Choroid plexus epithelial cell (primary cell): Measurements from ENCODE around the gene MDM1.

ENCODE experiments used
- DNase-seq: peaks from one replicate; pipeline ENCODE4 v3.0.0-alpha.2; 2010; ENCODE audit warnings: low read depth
- H3K4me3 ChIP-seq: 2 replicates; pipeline ENCODE4 v1.5.1; 2011; ENCODE audit warnings: low read depth, mild to moderate bottlenecking, control low read depth, low read length, moderate library complexity
- TF ChIP-seq, protein P1 (sequence below): conservative IDR thresholded peaks from 2 replicates; pipeline ENCODE4 v1.5.1; 2011; ENCODE audit warnings: low read depth, mild to moderate bottlenecking, control low read depth, inconsistent platforms, low read length, moderate library complexity

Gene MDM1

GRCh38 chr12:68264158-68264855 is 67.9 kb downstream of the MDM1 start:
- TF ChIP-seq, protein P1, sequence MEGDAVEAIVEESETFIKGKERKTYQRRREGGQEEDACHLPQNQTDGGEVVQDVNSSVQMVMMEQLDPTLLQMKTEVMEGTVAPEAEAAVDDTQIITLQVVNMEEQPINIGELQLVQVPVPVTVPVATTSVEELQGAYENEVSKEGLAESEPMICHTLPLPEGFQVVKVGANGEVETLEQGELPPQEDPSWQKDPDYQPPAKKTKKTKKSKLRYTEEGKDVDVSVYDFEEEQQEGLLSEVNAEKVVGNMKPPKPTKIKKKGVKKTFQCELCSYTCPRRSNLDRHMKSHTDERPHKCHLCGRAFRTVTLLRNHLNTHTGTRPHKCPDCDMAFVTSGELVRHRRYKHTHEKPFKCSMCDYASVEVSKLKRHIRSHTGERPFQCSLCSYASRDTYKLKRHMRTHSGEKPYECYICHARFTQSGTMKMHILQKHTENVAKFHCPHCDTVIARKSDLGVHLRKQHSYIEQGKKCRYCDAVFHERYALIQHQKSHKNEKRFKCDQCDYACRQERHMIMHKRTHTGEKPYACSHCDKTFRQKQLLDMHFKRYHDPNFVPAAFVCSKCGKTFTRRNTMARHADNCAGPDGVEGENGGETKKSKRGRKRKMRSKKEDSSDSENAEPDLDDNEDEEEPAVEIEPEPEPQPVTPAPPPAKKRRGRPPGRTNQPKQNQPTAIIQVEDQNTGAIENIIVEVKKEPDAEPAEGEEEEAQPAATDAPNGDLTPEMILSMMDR, result no peak
- no peak overlapping the region for H3K4me3 ChIP-seq
- DNase-seq, result peak; percentile 78

DNA sequence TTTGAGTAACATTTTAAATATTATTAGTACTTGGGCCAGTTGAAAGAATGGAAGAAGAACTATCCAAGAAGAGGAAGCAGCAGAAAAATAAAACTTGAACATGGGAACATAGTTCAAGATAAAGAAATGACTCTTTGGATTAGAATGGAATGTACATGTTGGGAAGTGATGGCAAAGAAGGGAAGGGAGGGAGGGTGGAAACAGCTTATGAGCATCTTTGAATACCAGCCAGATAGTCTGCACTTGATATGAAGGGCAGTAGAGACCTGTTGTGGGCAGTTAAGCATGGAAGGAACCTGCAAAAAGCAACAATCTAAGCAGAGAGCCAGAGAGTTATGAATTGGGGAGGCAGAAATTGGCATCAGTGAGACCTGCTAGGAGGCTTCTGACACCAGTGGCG is 68.8 kb downstream of the MDM1 start:
- DNase-seq, result peak; percentile 74
- TF ChIP-seq, protein P1, result no peak
- H3K4me3 ChIP-seq, result no peak overlapping the region

DNA sequence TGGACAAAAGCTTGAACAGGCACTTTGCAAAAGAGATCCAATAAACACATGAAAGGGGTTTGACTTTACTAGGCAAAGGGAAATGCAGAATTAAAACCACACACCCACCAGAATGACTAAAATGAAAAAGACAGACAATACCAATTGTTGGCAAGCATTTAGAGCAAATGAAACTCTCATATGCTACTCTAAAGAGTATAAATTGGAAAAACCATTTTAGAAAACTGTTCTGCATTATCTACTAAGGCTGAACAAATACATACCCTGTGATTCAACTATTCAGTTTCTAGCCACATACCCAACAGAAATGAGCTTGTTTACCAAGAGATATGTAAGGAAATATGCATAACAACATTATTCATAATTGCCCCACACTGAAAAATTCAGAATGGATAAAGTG is 70.3 kb downstream of the MDM1 start:
- DNase-seq, result no peak
- no peak overlapping the region for H3K4me3 ChIP-seq
- TF ChIP-seq, protein P1, result no peak

DNA sequence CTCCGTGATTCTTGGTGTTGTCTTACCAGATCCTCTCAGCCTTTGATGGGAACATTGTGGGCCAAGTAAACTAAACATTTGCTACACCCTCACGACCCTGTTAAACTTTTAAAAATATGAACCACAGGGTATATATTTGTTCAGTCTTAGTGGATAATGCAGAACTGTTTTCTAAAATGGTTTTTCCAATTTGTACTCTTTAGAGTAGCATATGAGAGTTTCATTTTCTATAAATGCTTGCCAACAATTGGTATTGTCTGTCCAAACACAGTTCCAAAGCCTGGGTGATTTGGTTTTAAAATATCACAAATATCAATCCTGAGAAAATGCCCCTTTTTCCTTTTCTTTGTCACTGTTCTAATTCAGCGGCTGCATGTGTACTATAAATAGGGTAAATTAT is 72.0 kb downstream of the MDM1 start:
- no peak for DNase-seq
- H3K4me3 ChIP-seq, result no peak overlapping the region
- TF ChIP-seq, protein P1, result no peak

GRCh38 chr12:68259318-68259940 is 72.7 kb downstream of the MDM1 start:
- H3K4me3 ChIP-seq, result no peak overlapping the region
- TF ChIP-seq, protein P1, result no peak
- peak; percentile 97 for DNase-seq

DNA sequence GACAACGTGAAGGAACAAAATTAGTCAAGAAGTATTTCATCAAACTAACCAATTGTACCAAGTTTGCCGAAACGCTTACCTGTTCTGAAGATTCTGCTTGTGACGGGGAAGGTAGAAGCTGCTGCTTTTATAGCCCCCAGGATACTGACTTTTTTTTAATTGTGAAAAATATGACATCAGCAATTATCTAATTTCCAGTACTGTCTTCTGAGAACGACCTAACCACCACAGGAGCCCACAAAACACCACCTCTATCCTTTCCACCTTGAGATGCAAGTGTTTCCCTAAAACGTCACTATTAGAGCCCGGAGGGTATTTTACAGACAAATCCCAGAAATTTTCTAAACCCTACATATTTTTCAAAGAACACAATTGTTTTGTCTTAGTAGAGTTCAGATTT is 78.7 kb downstream of the MDM1 start, which contains the start of gene IL22:
IL22 (minus strand) TSS at position 101 of the 400 bp plus-strand sequence. CDS start 156 bp downstream, outside the sequence.
- no peak within 1 kb of the TSS for H3K4me3 ChIP-seq
- TF ChIP-seq, protein P1, result no peak
- DNase-seq, result no peak

DNA sequence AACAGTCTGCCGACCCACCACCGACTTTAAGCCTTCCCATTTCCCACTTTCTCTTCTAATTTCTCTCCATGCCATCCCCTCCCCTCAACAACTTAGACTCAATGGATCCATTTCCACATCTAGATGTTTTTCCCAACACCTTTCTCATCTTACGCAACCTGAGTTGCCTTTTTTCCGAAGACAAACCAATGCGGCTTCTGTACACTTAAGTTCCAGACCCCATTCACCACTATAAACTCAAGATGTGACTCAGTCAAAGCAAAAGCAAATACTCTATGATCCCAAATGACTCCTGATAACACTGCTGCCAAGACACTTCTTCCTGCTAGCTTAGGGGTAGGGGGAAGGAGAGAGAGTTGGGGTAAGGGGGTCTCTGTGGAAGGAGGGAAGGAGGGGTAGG is 80.1 kb downstream of the MDM1 start:
- no peak overlapping the region for H3K4me3 ChIP-seq
- TF ChIP-seq, protein P1, result no peak
- no peak for DNase-seq
